WTC11 (cell line): ENCODE data around the gene CAMK2N2. TPM values are rescaled to one million over a fixed set of nuclear protein-coding genes. Genes with fewer than 3 reads are reported as not detected.

Experiments used
- ATAC-seq: fragments of 200-7000 bp; cut with Tn5 transposase; 2 replicates; pipeline ENCODE4 v1.10.0; 2021; ENCODE audit warnings: mild to moderate bottlenecking, moderate library complexity
- CTCF ChIA-PET: fragments of 300-600 bp; sonication (Branson Sonifier 250); formaldehyde crosslinking; loops from one replicate; lab custom pipeline; 2021; ENCODE audit warnings: antibody characterized with exemption; lab: Charles Lee
- POLR2A ChIA-PET: fragments of 350-600 bp; sonication (Branson Sonifier 250); formaldehyde crosslinking; loops from one replicate; lab custom pipeline; 2021; ENCODE audit warnings: antibody characterized with exemption; lab: Charles Lee
- DNase-seq: peaks from one replicate; pipeline ENCODE4 v3.0.0; 2021; ENCODE audit warnings: low spot score
- H3K27ac Mint-ChIP-seq: 2 replicates; pipeline ENCODE4 v1.8.0; 2021; ENCODE audit warnings: mixed read lengths
- H3K27me3 Mint-ChIP-seq: 2 replicates; pipeline ENCODE4 v1.8.0; 2021; ENCODE audit warnings: low read depth, mild to moderate bottlenecking, moderate library complexity, mixed read lengths
- H3K36me3 Mint-ChIP-seq: 2 replicates; pipeline ENCODE4 v1.8.0; 2021; ENCODE audit warnings: mixed read lengths
- H3K4me1 Mint-ChIP-seq: 2 replicates; pipeline ENCODE4 v1.8.0; 2022; ENCODE audit warnings: mixed read lengths
- H3K4me3 Mint-ChIP-seq: 2 replicates; pipeline ENCODE4 v1.8.0; 2021; ENCODE audit warnings: mild to moderate bottlenecking, moderate library complexity, mixed read lengths
- H3K9me3 Mint-ChIP-seq: 2 replicates; pipeline ENCODE4 v1.8.0; 2021; ENCODE audit warnings: mixed read lengths
- ELF4 ChIP-seq: sonication (generic); formaldehyde crosslinking; IDR thresholded peaks from 2 replicates; pipeline ENCODE4 v1.8.1; 2022; ENCODE audit warnings: low read depth, mild to moderate bottlenecking, moderate library complexity, missing genetic modification reagents
- EMX1 ChIP-seq: fragments of 250-450 bp; sonication (Bioruptor Pico); IDR thresholded peaks from 2 replicates; pipeline ENCODE4 v1.8.0; 2021; ENCODE audit warnings: mild to moderate bottlenecking
- FOXK1 ChIP-seq: sonication (generic); formaldehyde crosslinking; IDR thresholded peaks from 2 replicates; pipeline ENCODE4 v1.8.0; 2022; ENCODE audit warnings: mild to moderate bottlenecking, moderate library complexity, missing genetic modification reagents
- FOXP4 ChIP-seq: sonication (generic); formaldehyde crosslinking; IDR thresholded peaks from 2 replicates; pipeline ENCODE4 v1.8.0; 2022; ENCODE audit warnings: mild to moderate bottlenecking, missing genetic modification reagents
- GRHL2 ChIP-seq: fragments of 250-450 bp; sonication (Bioruptor Pico); IDR thresholded peaks from 2 replicates; pipeline ENCODE4 v1.8.0; 2022; ENCODE audit warnings: mild to moderate bottlenecking, moderate library complexity; ENCODE audit not compliant: insufficient replicate concordance, severe bottlenecking
- GTF2I ChIP-seq: fragments of 250-450 bp; sonication (Bioruptor Pico); conservative IDR thresholded peaks from 2 replicates; pipeline ENCODE4 v1.4.0; 2021; ENCODE audit warnings: mild to moderate bottlenecking
- HMGA2 ChIP-seq: fragments of 250-450 bp; sonication (Bioruptor Pico); IDR thresholded peaks from 2 replicates; pipeline ENCODE4 v1.4.0; 2021; ENCODE audit warnings: mild to moderate bottlenecking, moderate library complexity
- JUN ChIP-seq: sonication (generic); formaldehyde crosslinking; IDR thresholded peaks from 2 replicates; pipeline ENCODE4 v1.8.0; 2023; ENCODE audit warnings: mild to moderate bottlenecking, missing genetic modification reagents
- MYBL2 ChIP-seq: sonication (generic); formaldehyde crosslinking; IDR thresholded peaks from 2 replicates; pipeline ENCODE4 v1.8.1; 2023; ENCODE audit warnings: mild to moderate bottlenecking, moderate library complexity, missing genetic modification reagents
- NR1H2 ChIP-seq: sonication (generic); formaldehyde crosslinking; IDR thresholded peaks from 2 replicates; pipeline ENCODE4 v1.9.0; 2021; ENCODE audit warnings: mild to moderate bottlenecking, moderate library complexity, missing genetic modification reagents
- NR2C2 ChIP-seq: sonication (generic); formaldehyde crosslinking; IDR thresholded peaks from 2 replicates; pipeline ENCODE4 v1.8.0; 2022; ENCODE audit warnings: mild to moderate bottlenecking, missing genetic modification reagents
- SMAD4 ChIP-seq: sonication (generic); formaldehyde crosslinking; IDR thresholded peaks from 2 replicates; pipeline ENCODE4 v1.8.0; 2022; ENCODE audit warnings: mild to moderate bottlenecking, missing genetic modification reagents
- TCF7 ChIP-seq: sonication (generic); formaldehyde crosslinking; IDR thresholded peaks from 2 replicates; pipeline ENCODE4 v1.8.0; 2022; ENCODE audit warnings: mild to moderate bottlenecking, low read depth, missing genetic modification reagents, moderate library complexity
- TEAD1 ChIP-seq: sonication (generic); formaldehyde crosslinking; IDR thresholded peaks from 2 replicates; pipeline ENCODE4 v1.8.0; 2022; ENCODE audit warnings: mild to moderate bottlenecking, missing genetic modification reagents
- ZBTB21 ChIP-seq: sonication (generic); formaldehyde crosslinking; IDR thresholded peaks from 2 replicates; pipeline ENCODE4 v1.8.1; 2023; ENCODE audit warnings: mild to moderate bottlenecking, missing genetic modification reagents, borderline replicate concordance
- ZMAT4 ChIP-seq: fragments of 250-450 bp; sonication (Bioruptor Pico); IDR thresholded peaks from 2 replicates; pipeline ENCODE4 v1.9.0; 2021; ENCODE audit warnings: mild to moderate bottlenecking
- ZNF396 ChIP-seq: fragments of 250-450 bp; sonication (Bioruptor Pico); IDR thresholded peaks from 2 replicates; pipeline ENCODE4 v1.8.0; 2021; ENCODE audit warnings: mild to moderate bottlenecking, moderate library complexity, borderline replicate concordance
- ZNF416 ChIP-seq: fragments of 250-450 bp; sonication (Bioruptor Pico); IDR thresholded peaks from 2 replicates; pipeline ENCODE4 v1.9.0; 2021; ENCODE audit warnings: mild to moderate bottlenecking, inconsistent platforms
- ZNF512 ChIP-seq: sonication (generic); formaldehyde crosslinking; IDR thresholded peaks from 2 replicates; pipeline ENCODE4 v1.8.1; 2022; ENCODE audit warnings: missing genetic modification reagents, borderline replicate concordance
- total RNA-seq: library from RNA; stranded (reverse); gene quantifications from 3 replicates; pipeline ENCODE4 v1.2.3, GENCODE V29; 2021
- TF ChIP-seq, protein P1 (sequence below): sonication (generic); formaldehyde crosslinking; IDR thresholded peaks from 2 replicates; pipeline ENCODE4 v1.8.1; 2022; ENCODE audit warnings: mild to moderate bottlenecking, moderate library complexity, missing genetic modification reagents
- TF ChIP-seq, protein P2 (sequence below): fragments of 200-600 bp; IDR thresholded peaks from 2 replicates; pipeline ENCODE4 v1.8.0; 2022; ENCODE audit warnings: antibody characterized with exemption
- TF ChIP-seq, protein P3 (sequence below): sonication (generic); formaldehyde crosslinking; IDR thresholded peaks from 2 replicates; pipeline ENCODE4 v1.8.0; 2023; ENCODE audit warnings: missing genetic modification reagents

CAMK2N2 gene
- total RNA-seq, 1 experiment from 2014 or later, result 10.5 TPM

GRCh38 chr3:184260724-184261269, 556 bp downstream of the CAMK2N2 start:
- peaks cover 12% of the 10 kb centered on the region for H3K4me1 Mint-ChIP-seq
- TF ChIP-seq ELF4 (no peak), MYBL2 (CRISPR knock-in tag) (0 out of 2 replicates have a peak, but pooled peaks have one; percentile 17)
- TF ChIP-seq, all 79 proteins: peak for 1
- Mint-ChIP-seq H3K27me3 (peaks cover 75% of the 10 kb centered on the region), H3K4me3 (peak overlapping the region; percentile 92), H3K9me3 (no peaks in the 10 kb centered on the region), H3K27ac (no peak overlapping the region), H3K36me3 (peaks cover 3% of the 10 kb centered on the region; the same call in 1 of the 2 replicates)
- CTCF ChIA-PET, result interaction anchor here (0.6 to 4.4 kb wide), 11 partner anchors 11 to 243 kb away, joined by 3 to 28 read pairs (median 5); partner anchors contain the start of genes ABCC5, ECE2 and EEF1AKMT4
- ATAC-seq, result no peak; the same call in 1 of the 2 replicates
- POLR2A ChIA-PET, result interaction anchor here (0.6 to 1.7 kb wide), 3 partner anchors 19 to 376 kb away, joined by 3 to 6 read pairs (median 3); partner anchors contain the start of gene PARL
- peak; percentile 24 for DNase-seq

- CTCF ChIA-PET, result interaction anchor here (0.7 to 4.4 kb wide), 10 partner anchors 10 to 250 kb away, joined by 3 to 28 read pairs (median 6); partner anchors contain the start of genes ABCC5, ECE2 and EEF1AKMT4
- TF ChIP-seq TCF7 (0 out of 2 replicates have a peak, but pooled peaks have one; percentile 27), GTF2I (CRISPR knock-in tag) (no peak)
- no peak overlapping the region for H3K27ac Mint-ChIP-seq
- peaks cover 3% of the 10 kb centered on the region; the same call in 1 of the 2 replicates for H3K36me3 Mint-ChIP-seq
- POLR2A ChIA-PET, result interaction anchor here (0.6 to 1.7 kb wide), 2 partner anchors 18 to 245 kb away, joined by 3 to 6 read pairs; no protein-coding TSS in a partner anchor
- H3K9me3 Mint-ChIP-seq, result no peaks in the 10 kb centered on the region
- DNase-seq (peak; percentile 56), ATAC-seq (peak; percentile 4)
- peaks cover 71% of the 10 kb centered on the region for H3K27me3 Mint-ChIP-seq
- H3K4me3 Mint-ChIP-seq, result peak overlapping the region; percentile 92
- peaks cover 12% of the 10 kb centered on the region for H3K4me1 Mint-ChIP-seq
These were observed 1.3 kb downstream of the CAMK2N2 start for GRCh38 chr3:184259878-184260723.

GRCh38 chr3:184259396-184259877, 1.9 kb downstream of the CAMK2N2 start:
- Mint-ChIP-seq H3K4me1 (peaks cover 12% of the 10 kb centered on the region), H3K9me3 (no peaks in the 10 kb centered on the region), H3K27me3 (peaks cover 65% of the 10 kb centered on the region), H3K4me3 (peak overlapping the region; percentile 62), H3K36me3 (peaks cover 3% of the 10 kb centered on the region; the same call in 1 of the 2 replicates), H3K27ac (no peak overlapping the region)
- CTCF ChIA-PET, result interaction anchor here (0.7 to 4.4 kb wide), 5 partner anchors 10 to 249 kb away, joined by 5 to 28 read pairs (median 7); partner anchors contain the start of gene EEF1AKMT4
- no peak for TF ChIP-seq ZNF396 (CRISPR knock-in tag)
- TF ChIP-seq, protein P1, sequence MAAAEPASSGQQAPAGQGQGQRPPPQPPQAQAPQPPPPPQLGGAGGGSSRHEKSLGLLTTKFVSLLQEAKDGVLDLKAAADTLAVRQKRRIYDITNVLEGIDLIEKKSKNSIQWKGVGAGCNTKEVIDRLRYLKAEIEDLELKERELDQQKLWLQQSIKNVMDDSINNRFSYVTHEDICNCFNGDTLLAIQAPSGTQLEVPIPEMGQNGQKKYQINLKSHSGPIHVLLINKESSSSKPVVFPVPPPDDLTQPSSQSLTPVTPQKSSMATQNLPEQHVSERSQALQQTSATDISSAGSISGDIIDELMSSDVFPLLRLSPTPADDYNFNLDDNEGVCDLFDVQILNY (CRISPR knock-in tag), result no peak
- no peak for TF ChIP-seq ZMAT4 (CRISPR knock-in tag)
- no peak for TF ChIP-seq TEAD1 (CRISPR knock-in tag)
- no peak for TF ChIP-seq FOXP4 (CRISPR knock-in tag)
- TF ChIP-seq JUN (CRISPR knock-in tag), result no peak
- TF ChIP-seq ZNF512 (CRISPR knock-in tag), result no peak
- no peak for TF ChIP-seq SMAD4
- no peak for TF ChIP-seq EMX1
- no peak for TF ChIP-seq HMGA2
- no peak for TF ChIP-seq ZBTB21 (CRISPR knock-in tag)
- TF ChIP-seq, protein P2, sequence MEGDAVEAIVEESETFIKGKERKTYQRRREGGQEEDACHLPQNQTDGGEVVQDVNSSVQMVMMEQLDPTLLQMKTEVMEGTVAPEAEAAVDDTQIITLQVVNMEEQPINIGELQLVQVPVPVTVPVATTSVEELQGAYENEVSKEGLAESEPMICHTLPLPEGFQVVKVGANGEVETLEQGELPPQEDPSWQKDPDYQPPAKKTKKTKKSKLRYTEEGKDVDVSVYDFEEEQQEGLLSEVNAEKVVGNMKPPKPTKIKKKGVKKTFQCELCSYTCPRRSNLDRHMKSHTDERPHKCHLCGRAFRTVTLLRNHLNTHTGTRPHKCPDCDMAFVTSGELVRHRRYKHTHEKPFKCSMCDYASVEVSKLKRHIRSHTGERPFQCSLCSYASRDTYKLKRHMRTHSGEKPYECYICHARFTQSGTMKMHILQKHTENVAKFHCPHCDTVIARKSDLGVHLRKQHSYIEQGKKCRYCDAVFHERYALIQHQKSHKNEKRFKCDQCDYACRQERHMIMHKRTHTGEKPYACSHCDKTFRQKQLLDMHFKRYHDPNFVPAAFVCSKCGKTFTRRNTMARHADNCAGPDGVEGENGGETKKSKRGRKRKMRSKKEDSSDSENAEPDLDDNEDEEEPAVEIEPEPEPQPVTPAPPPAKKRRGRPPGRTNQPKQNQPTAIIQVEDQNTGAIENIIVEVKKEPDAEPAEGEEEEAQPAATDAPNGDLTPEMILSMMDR, result no peak
- no peak for TF ChIP-seq NR2C2 (CRISPR knock-in tag)
- TF ChIP-seq, protein P3, sequence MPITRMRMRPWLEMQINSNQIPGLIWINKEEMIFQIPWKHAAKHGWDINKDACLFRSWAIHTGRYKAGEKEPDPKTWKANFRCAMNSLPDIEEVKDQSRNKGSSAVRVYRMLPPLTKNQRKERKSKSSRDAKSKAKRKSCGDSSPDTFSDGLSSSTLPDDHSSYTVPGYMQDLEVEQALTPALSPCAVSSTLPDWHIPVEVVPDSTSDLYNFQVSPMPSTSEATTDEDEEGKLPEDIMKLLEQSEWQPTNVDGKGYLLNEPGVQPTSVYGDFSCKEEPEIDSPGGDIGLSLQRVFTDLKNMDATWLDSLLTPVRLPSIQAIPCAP (CRISPR knock-in tag), result no peak
- TF ChIP-seq FOXK1 (CRISPR knock-in tag), result no peak
- no peak for TF ChIP-seq ZNF416
- no peak for TF ChIP-seq GRHL2 (CRISPR knock-in tag)
- no peak for TF ChIP-seq NR1H2
- no peak for ATAC-seq
- DNase-seq, result no peak
- POLR2A ChIA-PET, result no interaction called here
